PC-3 (cell line): ENCODE measurements around the gene CAB39L.

Experiments
- CTCF ChIP-seq: fragments of 300-600 bp; sonication (generic); conservative IDR thresholded peaks from 2 replicates; pipeline ENCODE4 v1.5.1; 2017; ENCODE audit warnings: antibody characterized with exemption, low read depth, mild to moderate bottlenecking, low read length
- EZH2 ChIP-seq: fragments of 300-600 bp; sonication (generic); IDR thresholded peaks from one replicate; pipeline ENCODE4 v1.6.1; 2017; ENCODE audit warnings: antibody characterized with exemption, mild to moderate bottlenecking, low read length; ENCODE audit not compliant: unreplicated experiment
- EZH2phosphoT487 ChIP-seq: fragments of 300-600 bp; sonication (generic); IDR thresholded peaks from 2 replicates; pipeline ENCODE4 v1.6.1; 2018; ENCODE audit warnings: mild to moderate bottlenecking, antibody characterized with exemption, low read length, borderline replicate concordance

GRCh38 chr13:49315036-49315565 lies 128.8 kb downstream of the CAB39L start:
- TF ChIP-seq EZH2phosphoT487 (no peak), CTCF (no peak), EZH2 (no peak)
